Transverse colon (tissue), 4 donors: ENCODE results near the gene VPS11.

Experiments used
- EP300 ChIP-seq: sonication (generic); formaldehyde crosslinking; IDR thresholded peaks from one replicate; pipeline ENCODE4 v1.6.1; 2017; ENCODE audit warnings: antibody characterized with exemption, low read depth
- POLR2A ChIP-seq: fragments of 450-650 bp; IDR thresholded peaks from one replicate; pipeline ENCODE4 v1.6.1; 2016; ENCODE audit warnings: antibody characterized with exemption, mild to moderate bottlenecking, moderate library complexity
- POLR2AphosphoS5 ChIP-seq, 3 donors: sonication (generic); formaldehyde crosslinking; IDR thresholded peaks; one replicate each; pipeline ENCODE4 v1.6.1; 2016; ENCODE audit warnings: antibody characterized with exemption in 3 of 3
- TF ChIP-seq, protein P1 (sequence below), 5 experiments: fragments of 200-600 bp in 3 of 5; fragments of 450-650 bp in 2 of 5; sonication (generic) in 3 of 5; IDR thresholded peaks; 1 replicate in 2 of 5; 2 replicates in 3 of 5; pipeline ENCODE4 v1.5.1; 2016 to 2017; ENCODE audit warnings: antibody characterized with exemption in 5 of 5, inconsistent platforms in 3 of 5, mild to moderate bottlenecking in 2 of 5, moderate library complexity in 1 of 5

DNA sequence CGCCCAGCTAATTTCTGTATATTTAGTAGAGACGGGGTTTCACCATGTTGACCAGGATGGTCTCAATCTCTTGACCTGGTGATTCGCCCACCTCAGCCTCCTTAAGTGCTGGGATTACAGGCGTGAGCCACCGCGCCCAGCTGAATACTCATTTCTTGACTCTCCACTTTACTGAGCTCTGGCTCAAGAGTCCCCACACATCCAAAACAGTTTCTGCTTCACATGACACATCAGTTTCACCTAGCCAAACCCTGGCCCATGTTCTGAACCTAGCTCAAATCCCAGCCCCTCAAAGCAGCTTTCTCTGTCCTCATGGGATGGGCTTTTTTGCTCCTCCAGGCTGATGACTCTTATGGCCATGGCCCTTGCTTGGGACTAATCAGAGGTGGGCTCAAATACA, 20.4 kb upstream of the VPS11 start:
- TF ChIP-seq, protein P1, sequence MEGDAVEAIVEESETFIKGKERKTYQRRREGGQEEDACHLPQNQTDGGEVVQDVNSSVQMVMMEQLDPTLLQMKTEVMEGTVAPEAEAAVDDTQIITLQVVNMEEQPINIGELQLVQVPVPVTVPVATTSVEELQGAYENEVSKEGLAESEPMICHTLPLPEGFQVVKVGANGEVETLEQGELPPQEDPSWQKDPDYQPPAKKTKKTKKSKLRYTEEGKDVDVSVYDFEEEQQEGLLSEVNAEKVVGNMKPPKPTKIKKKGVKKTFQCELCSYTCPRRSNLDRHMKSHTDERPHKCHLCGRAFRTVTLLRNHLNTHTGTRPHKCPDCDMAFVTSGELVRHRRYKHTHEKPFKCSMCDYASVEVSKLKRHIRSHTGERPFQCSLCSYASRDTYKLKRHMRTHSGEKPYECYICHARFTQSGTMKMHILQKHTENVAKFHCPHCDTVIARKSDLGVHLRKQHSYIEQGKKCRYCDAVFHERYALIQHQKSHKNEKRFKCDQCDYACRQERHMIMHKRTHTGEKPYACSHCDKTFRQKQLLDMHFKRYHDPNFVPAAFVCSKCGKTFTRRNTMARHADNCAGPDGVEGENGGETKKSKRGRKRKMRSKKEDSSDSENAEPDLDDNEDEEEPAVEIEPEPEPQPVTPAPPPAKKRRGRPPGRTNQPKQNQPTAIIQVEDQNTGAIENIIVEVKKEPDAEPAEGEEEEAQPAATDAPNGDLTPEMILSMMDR (IDR thresholded peaks at IDR 0.05), result no peak
- TF ChIP-seq POLR2A (no peak), EP300 (no peak), POLR2AphosphoS5 (IDR thresholded peaks at IDR 0.05) (no peak)
